NCI-H510A (cell line): ENCODE data around the gene RAB10.
"Not testable (repeated sequence)": the region's sequence is repeated elsewhere in the genome, so short reads cannot be mapped to it uniquely, and the experiment has no call there.

Experiments used
- DNase-seq: peaks from one replicate; lab custom pipeline; 2025; lab: John Stamatoyannopoulos, UW

The RAB10 gene

GRCh38 chr2:26161926-26162325, 128.0 kb downstream of the RAB10 start:
- DNase-seq, result no peak

GRCh38 chr2:26162963-26163362, 129.1 kb downstream of the RAB10 start:
- DNase-seq, result no peak

- no peak for DNase-seq
Observed at GRCh38 chr2:26164231-26164630, 130.3 kb downstream of the RAB10 start.

GRCh38 chr2:26164641-26165211, 130.8 kb downstream of the RAB10 start:
- DNase-seq, result no peak

- DNase-seq, result no peak
Observed at GRCh38 chr2:26165403-26165802, 131.5 kb downstream of the RAB10 start.

- not testable (repeated sequence) for DNase-seq
Observed at GRCh38 chr2:26166541-26166940, 132.7 kb downstream of the RAB10 start.

GRCh38 chr2:26168785-26169184, 134.9 kb downstream of the RAB10 start:
- DNase-seq, result no peak

- DNase-seq, result no peak
Observed at GRCh38 chr2:26169226-26169625, 135.3 kb downstream of the RAB10 start.

- no peak for DNase-seq
Observed at GRCh38 chr2:26169681-26170414, 136.0 kb downstream of the RAB10 start.

- DNase-seq, result no peak
Observed at GRCh38 chr2:26170795-26171194, 136.9 kb downstream of the RAB10 start.

- DNase-seq, result no peak
Observed at GRCh38 chr2:26172189-26172870, 138.4 kb downstream of the RAB10 start.

GRCh38 chr2:26172871-26173775, 139.2 kb downstream of the RAB10 start, which contains the start of gene GAREM2:
Gene GAREM2, plus strand, starts transcription at chr2:26173088. Its CDS starts 133 bp downstream, at chr2:26173221.
- no peak for DNase-seq

- DNase-seq, result no peak
Observed at GRCh38 chr2:26173776-26174482, 140.0 kb downstream of the RAB10 start.

GRCh38 chr2:26174691-26175465, 141.0 kb downstream of the RAB10 start:
- no peak for DNase-seq

GRCh38 chr2:26175466-26176278, 141.8 kb downstream of the RAB10 start:
- DNase-seq, result no peak

GRCh38 chr2:26176279-26176615, 142.4 kb downstream of the RAB10 start:
- DNase-seq, result no peak

- DNase-seq, result no peak
Observed at GRCh38 chr2:26177122-26177521, 143.2 kb downstream of the RAB10 start.

GRCh38 chr2:26178246-26178645, 144.4 kb downstream of the RAB10 start:
- DNase-seq, result no peak

GRCh38 chr2:26178746-26179436, 145.0 kb downstream of the RAB10 start:
- peak; percentile 56 for DNase-seq
